Measurements from ENCODE around the gene CAP1. TPM values are rescaled to one million over a fixed set of nuclear protein-coding genes. Genes with fewer than 3 reads are reported as not detected.
"Not testable (repeated sequence)": the region's sequence is repeated elsewhere in the genome, so short reads cannot be mapped to it uniquely, and the experiment has no call there.

Gene CAP1
- total and polyA plus RNA-seq, 9 donors, result 75.3 to 110 (median 81.7) TPM

- H3K4me1 ChIP-seq (ENCODE audit: control insufficient read depth, insufficient read depth, low read length), result no peaks in the 10 kb centered on the region
- H3K36me3 ChIP-seq (ENCODE audit: control insufficient read depth, insufficient read depth, low read length), result no peaks in the 10 kb centered on the region
- WGBS (ENCODE audit: insufficient coverage), result no CpG with 5 or more reads among the region's 2 CpGs
- H3K9me3 ChIP-seq (replicated peaks; ENCODE audit: control insufficient read depth, low read depth, low read length), result peaks cover 3% of the 10 kb centered on the region
- no peak for DNase-seq
- no peaks in the 10 kb centered on the region for H3K27me3 ChIP-seq (ENCODE audit: control insufficient read depth, insufficient read depth, low read length)
- H3K27ac ChIP-seq (ENCODE audit: low read length), result no peak overlapping the region
- no peak overlapping the region for H3K4me3 ChIP-seq (ENCODE audit: low read length)
Observed at GRCh38 chr1:40004857-40005256, 35.7 kb upstream of the CAP1 start.

- not testable (repeated sequence) for H3K27me3 ChIP-seq (ENCODE audit: control insufficient read depth, insufficient read depth, low read length); H3K27ac ChIP-seq (ENCODE audit: low read length); H3K36me3 ChIP-seq (ENCODE audit: control insufficient read depth, insufficient read depth, low read length); DNase-seq; H3K9me3 ChIP-seq (replicated peaks; ENCODE audit: control insufficient read depth, low read depth, low read length); H3K4me3 ChIP-seq (ENCODE audit: low read length); H3K4me1 ChIP-seq (ENCODE audit: control insufficient read depth, insufficient read depth, low read length)
- 100% methylated on average over 1 of the region's 3 CpGs for WGBS (ENCODE audit: insufficient coverage)
Observed at GRCh38 chr1:40007481-40008034, 33.0 kb upstream of the CAP1 start.

GRCh38 chr1:40011198-40011597, 29.3 kb upstream of the CAP1 start:
- Histone ChIP-seq H3K36me3 (ENCODE audit: control insufficient read depth, insufficient read depth, low read length) (no peaks in the 10 kb centered on the region), H3K4me3 (ENCODE audit: low read length) (no peak overlapping the region), H3K27me3 (ENCODE audit: control insufficient read depth, insufficient read depth, low read length) (no peaks in the 10 kb centered on the region), H3K27ac (ENCODE audit: low read length) (no peak overlapping the region), H3K4me1 (ENCODE audit: control insufficient read depth, insufficient read depth, low read length) (no peaks in the 10 kb centered on the region), H3K9me3 (replicated peaks; ENCODE audit: control insufficient read depth, low read depth, low read length) (peaks cover 2% of the 10 kb centered on the region)
- no peak for DNase-seq
- WGBS (ENCODE audit: insufficient coverage), result 92% methylated on average over 2 of the region's 3 CpGs

GRCh38 chr1:40014253-40014706, 26.2 kb upstream of the CAP1 start:
- no peaks in the 10 kb centered on the region for H3K4me1 ChIP-seq (ENCODE audit: control insufficient read depth, insufficient read depth, low read length)
- DNase-seq, result no peak
- WGBS (ENCODE audit: insufficient coverage), result 88% methylated on average over 3 of the region's 3 CpGs
- H3K36me3 ChIP-seq (ENCODE audit: control insufficient read depth, insufficient read depth, low read length), result no peaks in the 10 kb centered on the region
- peaks cover 6% of the 10 kb centered on the region for H3K27me3 ChIP-seq (ENCODE audit: control insufficient read depth, insufficient read depth, low read length)
- H3K9me3 ChIP-seq (replicated peaks; ENCODE audit: control insufficient read depth, low read depth, low read length), result peaks cover 6% of the 10 kb centered on the region
- no peak overlapping the region for H3K27ac ChIP-seq (ENCODE audit: low read length)
- no peak overlapping the region for H3K4me3 ChIP-seq (ENCODE audit: low read length)

- 72% methylated on average over 4 of the region's 10 CpGs for WGBS (ENCODE audit: insufficient coverage)
- DNase-seq, result no peak
Observed at GRCh38 chr1:40014812-40015594, 25.5 kb upstream of the CAP1 start.

GRCh38 chr1:40017951-40018575, 22.5 kb upstream of the CAP1 start:
- Histone ChIP-seq H3K4me3 (ENCODE audit: low read length) (no peak overlapping the region), H3K27ac (ENCODE audit: low read length) (no peak overlapping the region), H3K36me3 (ENCODE audit: control insufficient read depth, insufficient read depth, low read length) (no peaks in the 10 kb centered on the region), H3K27me3 (ENCODE audit: control insufficient read depth, insufficient read depth, low read length) (peaks cover 6% of the 10 kb centered on the region), H3K4me1 (ENCODE audit: control insufficient read depth, insufficient read depth, low read length) (no peaks in the 10 kb centered on the region), H3K9me3 (replicated peaks; ENCODE audit: control insufficient read depth, low read depth, low read length) (peaks cover 5% of the 10 kb centered on the region)
- 87% methylated on average over 3 of the region's 5 CpGs for WGBS (ENCODE audit: insufficient coverage)
- no peak for DNase-seq

More at GRCh38 chr1:40014812-40015594, 25.5 kb upstream of the CAP1 start:
- H3K9me3 ChIP-seq (replicated peaks; ENCODE audit: control insufficient read depth, low read depth, low read length), result peaks cover 6% of the 10 kb centered on the region
- no peaks in the 10 kb centered on the region for H3K36me3 ChIP-seq (ENCODE audit: control insufficient read depth, insufficient read depth, low read length)
- H3K4me3 ChIP-seq (ENCODE audit: low read length), result no peak overlapping the region
- H3K27me3 ChIP-seq (ENCODE audit: control insufficient read depth, insufficient read depth, low read length), result peaks cover 6% of the 10 kb centered on the region
- no peak overlapping the region for H3K27ac ChIP-seq (ENCODE audit: low read length)
- H3K4me1 ChIP-seq (ENCODE audit: control insufficient read depth, insufficient read depth, low read length), result no peaks in the 10 kb centered on the region

- no peak for DNase-seq
- H3K4me3 ChIP-seq (ENCODE audit: low read length), result no peak overlapping the region
- no peak overlapping the region for H3K27ac ChIP-seq (ENCODE audit: low read length)
- H3K36me3 ChIP-seq (ENCODE audit: control insufficient read depth, insufficient read depth, low read length), result no peaks in the 10 kb centered on the region
- no peaks in the 10 kb centered on the region for H3K4me1 ChIP-seq (ENCODE audit: control insufficient read depth, insufficient read depth, low read length)
- peaks cover 6% of the 10 kb centered on the region for H3K27me3 ChIP-seq (ENCODE audit: control insufficient read depth, insufficient read depth, low read length)
- WGBS (ENCODE audit: insufficient coverage), result 24% methylated on average over 2 of the region's 4 CpGs
- H3K9me3 ChIP-seq (replicated peaks; ENCODE audit: control insufficient read depth, low read depth, low read length), result peaks cover 10% of the 10 kb centered on the region
Observed at GRCh38 chr1:40020447-40021085, 20.0 kb upstream of the CAP1 start.

GRCh38 chr1:40023379-40023944, 17.1 kb upstream of the CAP1 start:
- Histone ChIP-seq H3K27ac (ENCODE audit: low read length) (no peak overlapping the region), H3K4me1 (ENCODE audit: control insufficient read depth, insufficient read depth, low read length) (no peaks in the 10 kb centered on the region), H3K4me3 (ENCODE audit: low read length) (no peak overlapping the region), H3K27me3 (ENCODE audit: control insufficient read depth, insufficient read depth, low read length) (no peaks in the 10 kb centered on the region), H3K36me3 (ENCODE audit: control insufficient read depth, insufficient read depth, low read length) (no peaks in the 10 kb centered on the region), H3K9me3 (replicated peaks; ENCODE audit: control insufficient read depth, low read depth, low read length) (peaks cover 8% of the 10 kb centered on the region)
- no peak for DNase-seq
- 70% methylated on average over 2 of the region's 4 CpGs for WGBS (ENCODE audit: insufficient coverage)

GRCh38 chr1:40024671-40025070, 15.9 kb upstream of the CAP1 start:
- no peak overlapping the region for H3K27ac ChIP-seq (ENCODE audit: low read length)
- no peaks in the 10 kb centered on the region for H3K27me3 ChIP-seq (ENCODE audit: control insufficient read depth, insufficient read depth, low read length)
- H3K9me3 ChIP-seq (replicated peaks; ENCODE audit: control insufficient read depth, low read depth, low read length), result peaks cover 8% of the 10 kb centered on the region
- H3K36me3 ChIP-seq (ENCODE audit: control insufficient read depth, insufficient read depth, low read length), result no peaks in the 10 kb centered on the region
- DNase-seq, result no peak
- WGBS (ENCODE audit: insufficient coverage), result no CpG with 5 or more reads among the region's 2 CpGs
- no peak overlapping the region for H3K4me3 ChIP-seq (ENCODE audit: low read length)
- no peaks in the 10 kb centered on the region for H3K4me1 ChIP-seq (ENCODE audit: control insufficient read depth, insufficient read depth, low read length)

- peaks cover 8% of the 10 kb centered on the region for H3K9me3 ChIP-seq (replicated peaks; ENCODE audit: control insufficient read depth, low read depth, low read length)
- H3K4me3 ChIP-seq (ENCODE audit: low read length), result no peak overlapping the region
- no peaks in the 10 kb centered on the region for H3K27me3 ChIP-seq (ENCODE audit: control insufficient read depth, insufficient read depth, low read length)
- no peak overlapping the region for H3K27ac ChIP-seq (ENCODE audit: low read length)
- H3K4me1 ChIP-seq (ENCODE audit: control insufficient read depth, insufficient read depth, low read length), result no peaks in the 10 kb centered on the region
- H3K36me3 ChIP-seq (ENCODE audit: control insufficient read depth, insufficient read depth, low read length), result no peaks in the 10 kb centered on the region
- DNase-seq, result no peak
Observed at GRCh38 chr1:40027647-40028046, 12.9 kb upstream of the CAP1 start.

Data from muscle of leg (tissue), 11 donors.